Stimulated activated CD8-positive, alpha-beta memory T cell treated with anti-CD3 and anti-CD28 coated beads, Interleukin-4, amount 100 ng/mL, for 4 hours (primary cell): Measurements from ENCODE around the gene GJB1.

Experiments
- DNase-seq, 2 donors: peaks; one replicate each; pipeline ENCODE4 v3.0.0-alpha.2; 2020; ENCODE audit warnings: low read depth in 2 of 2, low spot score in 1 of 2

The GJB1 gene

DNA sequence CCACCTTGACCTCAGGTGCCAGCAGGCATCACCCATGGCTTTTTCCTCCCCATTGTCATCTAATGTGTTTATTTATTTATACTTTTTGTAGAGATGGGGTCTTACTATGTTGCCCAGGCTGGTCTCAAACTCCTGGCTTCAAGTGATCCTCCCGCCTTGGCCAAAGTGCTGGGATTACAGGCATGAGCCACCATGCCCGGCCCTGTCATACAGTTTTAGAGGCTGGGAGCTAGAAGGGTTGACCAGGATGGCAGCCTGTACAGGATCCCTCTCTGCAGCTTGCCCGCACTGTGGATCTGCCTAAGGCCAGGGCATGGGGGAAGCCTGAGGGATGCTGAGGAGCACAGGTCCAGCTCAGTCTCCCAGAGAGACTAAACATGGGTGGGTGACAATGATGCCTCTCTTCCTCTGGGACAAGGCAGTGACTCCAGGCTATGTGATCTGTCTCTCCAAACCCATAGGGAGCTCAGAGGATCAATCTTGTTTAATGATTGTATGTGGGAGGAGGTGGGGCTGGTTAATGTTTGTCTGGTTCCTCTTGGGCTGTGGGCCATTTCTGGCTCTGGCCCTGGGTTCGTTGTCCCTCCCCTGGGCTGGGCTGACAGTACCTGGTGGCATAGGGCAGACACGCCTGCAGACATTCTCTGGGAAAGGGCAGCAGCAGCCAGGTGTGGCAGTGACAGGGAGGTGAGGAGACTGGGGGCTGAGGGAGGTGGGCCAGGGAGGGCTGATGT is 8.3 kb upstream of the GJB1 start:
- DNase-seq, result no peak

DNA sequence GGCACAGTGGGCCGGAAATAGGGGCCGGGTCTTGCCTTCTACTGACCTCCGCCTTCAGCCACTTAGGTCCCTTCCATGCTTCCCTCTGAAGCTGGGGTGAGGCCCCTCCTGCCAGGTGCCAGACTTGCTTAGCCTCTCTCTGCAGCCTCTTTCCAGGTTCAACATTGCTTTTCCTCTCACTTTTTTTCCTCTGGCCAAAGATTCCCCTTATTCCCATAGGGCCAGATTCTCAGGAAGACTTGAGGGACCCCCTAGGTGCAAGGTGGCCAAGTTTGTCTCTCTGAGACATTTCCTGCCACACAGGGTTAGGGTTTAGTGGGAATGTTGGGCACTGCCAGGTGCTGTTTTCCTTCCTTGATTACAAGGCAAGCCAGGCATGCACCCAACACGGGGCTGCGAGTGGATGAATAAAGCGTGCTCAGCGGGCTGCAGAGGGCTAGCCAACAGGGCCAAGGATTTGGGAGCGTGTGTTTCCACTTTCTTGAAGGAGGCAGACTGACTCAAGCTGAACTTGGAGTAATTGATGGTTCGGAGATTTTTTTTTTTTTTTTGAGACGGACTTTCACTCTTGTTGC is 7.6 kb upstream of the GJB1 start:
- no peak for DNase-seq

DNA sequence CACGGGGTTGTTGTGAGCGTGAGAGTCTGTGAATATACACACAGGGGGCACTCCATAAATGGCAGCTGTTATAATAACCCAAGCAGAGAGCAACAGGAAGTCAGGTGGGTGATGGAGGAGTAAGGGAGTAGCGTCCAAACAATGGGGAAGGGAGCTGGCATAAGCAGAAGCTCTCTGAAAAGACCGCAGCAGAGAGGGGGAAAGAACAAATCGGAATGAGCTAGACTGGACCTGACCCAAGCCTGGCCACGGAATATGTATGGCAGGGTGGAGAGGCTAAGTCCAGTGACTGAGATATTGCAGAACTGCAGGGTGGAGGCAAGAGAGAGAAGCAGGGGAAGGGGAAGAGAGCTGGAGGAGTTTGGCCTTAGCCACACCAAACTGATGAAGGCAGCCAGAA is 6.5 kb upstream of the GJB1 start:
- DNase-seq, result no peak

DNA sequence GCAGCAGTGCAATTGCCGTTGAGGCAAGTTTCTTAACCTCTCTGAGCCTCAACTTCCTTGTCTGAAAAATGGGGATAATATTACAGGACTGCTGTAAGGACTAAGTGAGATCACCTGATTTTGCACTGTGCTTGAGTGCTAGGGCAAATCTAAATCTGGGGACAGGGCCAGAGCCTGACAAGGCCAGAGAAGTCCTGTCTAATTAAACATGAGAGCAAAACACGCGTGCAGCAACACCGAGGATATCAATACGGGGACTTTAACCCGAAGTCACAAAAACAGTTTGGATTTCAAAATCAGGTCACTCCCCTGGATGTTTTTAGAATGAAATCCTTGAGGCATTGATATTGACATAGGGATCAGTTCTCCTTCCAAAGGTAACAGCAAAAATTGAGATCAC is 5.7 kb upstream of the GJB1 start:
- no peak for DNase-seq

DNA sequence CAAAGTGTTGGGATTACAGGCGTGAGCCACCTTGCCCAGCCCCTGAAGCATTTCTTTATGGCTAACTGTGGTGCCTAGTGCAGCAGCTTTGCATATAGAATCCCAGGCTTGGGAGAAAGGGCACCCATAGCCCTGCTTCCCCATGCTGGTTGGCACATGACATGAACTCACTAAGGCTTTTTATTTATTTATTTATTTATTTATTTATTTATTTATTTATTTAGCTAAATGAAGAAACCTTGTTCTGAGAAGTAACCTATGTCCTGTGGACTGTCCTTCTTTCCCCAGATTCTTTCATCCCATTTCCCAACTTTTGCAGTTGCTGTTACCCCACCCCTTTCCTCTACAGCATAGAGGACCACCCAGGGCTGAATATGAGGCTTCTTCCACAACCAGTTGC is 1.9 kb upstream of the GJB1 start:
- no peak for DNase-seq

DNA sequence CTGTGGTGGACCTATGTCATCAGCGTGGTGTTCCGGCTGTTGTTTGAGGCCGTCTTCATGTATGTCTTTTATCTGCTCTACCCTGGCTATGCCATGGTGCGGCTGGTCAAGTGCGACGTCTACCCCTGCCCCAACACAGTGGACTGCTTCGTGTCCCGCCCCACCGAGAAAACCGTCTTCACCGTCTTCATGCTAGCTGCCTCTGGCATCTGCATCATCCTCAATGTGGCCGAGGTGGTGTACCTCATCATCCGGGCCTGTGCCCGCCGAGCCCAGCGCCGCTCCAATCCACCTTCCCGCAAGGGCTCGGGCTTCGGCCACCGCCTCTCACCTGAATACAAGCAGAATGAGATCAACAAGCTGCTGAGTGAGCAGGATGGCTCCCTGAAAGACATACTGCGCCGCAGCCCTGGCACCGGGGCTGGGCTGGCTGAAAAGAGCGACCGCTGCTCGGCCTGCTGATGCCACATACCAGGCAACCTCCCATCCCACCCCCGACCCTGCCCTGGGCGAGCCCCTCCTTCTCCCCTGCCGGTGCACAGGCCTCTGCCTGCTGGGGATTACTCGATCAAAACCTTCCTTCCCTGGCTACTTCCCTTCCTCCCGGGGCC is 1.2 kb downstream of the GJB1 start:
- no peak for DNase-seq

DNA sequence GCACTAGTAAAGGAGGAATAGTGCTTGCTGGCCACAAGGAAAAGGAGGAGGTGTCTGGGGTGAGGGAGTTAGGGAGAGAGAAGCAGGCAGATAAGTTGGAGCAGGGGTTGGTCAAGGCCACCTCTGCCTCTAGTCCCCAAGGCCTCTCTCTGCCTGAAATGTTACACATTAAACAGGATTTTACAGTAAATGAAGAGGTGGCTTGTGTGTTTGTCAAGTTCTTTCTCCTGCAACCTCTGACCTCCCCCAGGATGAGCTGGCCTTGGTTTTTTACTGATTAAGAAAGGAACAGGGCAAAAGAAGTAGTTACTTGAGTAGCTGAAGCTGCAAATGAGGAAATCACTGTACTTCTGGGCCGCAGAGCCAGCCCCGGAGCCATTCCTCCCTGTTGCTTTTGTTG is 2.0 kb downstream of the GJB1 start:
- no peak for DNase-seq

DNA sequence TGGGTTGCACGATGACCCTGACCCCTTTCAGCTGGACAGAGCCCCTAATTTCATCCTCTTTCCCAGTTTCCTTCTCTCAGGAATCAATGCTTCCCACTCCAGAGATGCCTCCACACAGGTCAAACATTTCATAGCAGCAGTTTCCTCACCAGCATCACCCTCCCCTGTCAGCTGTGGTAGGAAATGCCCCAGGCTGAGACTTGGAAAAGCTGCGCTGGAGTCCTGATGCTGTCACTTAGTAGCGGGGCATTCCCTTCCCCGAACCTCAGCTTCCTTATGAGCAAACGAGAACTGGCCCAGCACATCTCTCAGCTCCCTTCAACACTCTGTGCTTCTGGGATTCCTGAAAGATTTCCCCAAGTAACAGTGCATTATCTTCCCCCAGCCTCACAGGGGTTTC is 2.7 kb downstream of the GJB1 start:
- no peak for DNase-seq

DNA sequence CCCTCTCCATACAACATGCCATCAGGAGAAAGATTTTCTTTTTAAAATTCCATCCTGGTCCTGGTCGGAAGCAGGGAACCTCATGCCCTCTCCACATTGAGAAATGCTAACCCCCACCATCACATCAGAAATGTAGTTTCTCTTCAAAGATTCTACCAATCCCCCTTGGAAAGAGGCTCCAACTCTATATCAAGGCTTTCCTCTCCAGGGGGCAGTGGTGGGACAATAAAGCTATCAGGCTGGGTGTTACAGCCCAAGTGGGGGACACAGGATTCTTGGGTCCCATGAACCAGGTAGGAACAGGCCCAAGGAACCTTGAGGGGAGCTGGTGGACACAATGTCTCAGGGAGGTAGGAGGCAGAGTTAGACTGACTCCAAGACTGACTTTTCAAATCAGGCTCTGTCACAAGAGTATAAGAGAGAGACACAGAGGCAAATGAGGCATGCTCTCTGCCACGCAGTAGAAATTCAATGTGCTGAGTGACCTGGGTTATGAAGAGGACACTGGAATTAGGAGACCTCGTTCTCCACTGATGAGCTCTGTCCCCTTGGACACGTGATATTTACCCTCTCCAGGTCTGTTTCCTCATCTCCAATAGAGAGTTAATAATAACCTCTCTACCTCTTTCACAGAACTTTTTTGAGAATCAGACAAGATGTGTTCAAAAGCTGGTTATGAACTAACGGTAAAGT is 4.5 kb downstream of the GJB1 start:
- DNase-seq, result no peak

DNA sequence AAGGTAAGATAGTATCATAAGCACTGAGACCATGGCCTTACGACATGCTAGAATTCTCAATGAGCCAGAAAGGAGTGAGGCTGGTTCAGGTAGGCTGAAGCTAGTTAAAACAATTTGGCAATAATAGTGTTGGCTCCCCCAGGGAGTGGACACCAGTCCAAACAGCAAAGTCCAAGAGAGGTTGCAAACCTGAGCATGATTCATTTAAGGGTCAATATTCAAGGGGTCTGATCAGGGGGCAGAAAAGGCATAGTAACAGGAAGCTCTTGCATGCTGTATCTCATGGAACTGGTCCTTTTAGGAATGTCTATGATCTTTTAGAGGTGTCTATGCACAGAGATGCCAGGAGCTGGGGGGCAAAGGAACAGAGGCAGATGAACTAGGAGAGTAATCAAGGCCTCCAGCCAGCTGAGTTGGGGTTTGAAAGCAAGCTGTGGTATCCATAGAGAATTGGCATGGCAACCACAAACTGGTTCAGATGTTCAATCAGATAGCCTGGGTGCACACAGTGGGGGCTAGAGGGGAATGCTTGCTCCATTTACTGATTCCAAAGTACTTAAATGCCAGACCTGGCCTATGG is 5.1 kb downstream of the GJB1 start:
- no peak for DNase-seq

DNA sequence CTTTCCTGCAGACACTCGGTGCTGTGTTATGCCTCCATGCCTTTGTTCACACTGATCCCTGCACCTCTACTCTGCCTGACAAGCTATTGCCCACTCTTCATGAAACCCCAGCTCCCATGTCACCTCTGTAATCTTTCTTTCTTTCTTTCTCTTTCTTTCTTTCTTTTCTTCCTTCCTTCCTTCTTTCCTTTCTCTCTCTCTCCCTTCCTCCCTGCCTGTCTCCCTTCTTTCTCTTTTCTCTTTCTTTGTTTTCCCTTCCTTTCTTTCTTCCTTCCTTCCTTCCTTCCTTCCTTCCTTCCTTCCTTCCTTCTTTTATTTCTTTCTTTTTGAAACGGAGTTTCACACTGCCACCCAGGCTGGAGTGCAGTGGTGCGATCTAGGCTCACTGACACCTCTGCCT is 12.5 kb downstream of the GJB1 start:
- DNase-seq, result no peak

DNA sequence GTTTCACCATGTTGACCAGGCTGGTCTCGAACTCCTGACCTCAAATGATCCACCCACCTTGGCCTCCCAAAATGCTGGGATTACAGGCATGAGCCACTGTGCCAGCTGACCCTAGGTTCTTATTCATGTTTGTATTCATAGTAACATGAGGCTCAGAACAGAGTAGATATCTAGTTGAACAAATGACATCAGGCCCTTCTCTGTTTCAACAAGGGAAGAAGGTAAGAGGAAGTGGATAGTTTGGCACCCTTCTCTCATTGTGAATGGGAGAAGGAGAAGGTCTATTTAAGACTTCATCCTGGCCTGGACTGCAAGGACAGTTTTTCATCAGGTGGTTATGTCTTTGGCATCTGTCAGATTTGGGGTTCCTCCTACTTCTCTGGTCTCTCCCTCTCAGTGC is 13.8 kb downstream of the GJB1 start:
- no peak for DNase-seq

DNA sequence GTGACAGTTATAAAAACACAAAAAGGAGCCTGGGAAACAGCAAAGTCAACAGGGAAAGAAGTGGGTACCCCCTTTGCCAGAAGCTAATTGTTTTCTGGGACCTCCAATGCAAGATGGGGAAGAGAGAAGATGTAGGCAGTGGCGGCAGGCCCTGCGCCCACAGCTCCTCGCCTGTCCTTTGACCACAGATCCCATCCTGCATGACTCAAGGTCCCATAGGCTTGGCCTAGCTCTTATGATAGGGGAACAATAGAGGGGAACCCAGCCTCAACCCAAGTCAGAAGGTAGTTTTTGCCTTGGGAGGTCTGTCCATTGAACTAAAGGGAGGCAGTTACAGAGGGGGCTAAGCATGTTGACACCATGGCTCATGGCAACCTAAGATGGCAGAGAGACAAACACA is 16.8 kb downstream of the GJB1 start:
- DNase-seq, result no peak

DNA sequence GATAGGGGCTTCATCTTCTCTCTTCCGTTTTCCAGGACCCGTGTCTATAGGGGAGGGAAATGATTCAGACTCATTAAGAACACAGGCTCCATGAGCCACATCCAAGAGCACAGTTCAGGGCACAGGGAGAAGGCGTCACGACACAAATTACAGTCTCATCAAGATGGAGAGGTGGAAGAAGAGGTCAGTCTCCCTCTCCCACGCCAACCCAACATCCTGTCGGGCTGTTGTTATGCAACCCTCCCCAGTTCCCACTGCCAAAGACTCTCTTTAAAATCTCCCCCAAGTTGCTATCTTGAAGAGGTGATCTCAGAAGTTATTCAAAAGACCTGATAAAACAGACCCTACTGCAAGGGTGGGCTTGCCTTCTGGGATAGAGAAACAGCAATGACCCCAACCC is 18.3 kb downstream of the GJB1 start:
- DNase-seq, result no peak

DNA sequence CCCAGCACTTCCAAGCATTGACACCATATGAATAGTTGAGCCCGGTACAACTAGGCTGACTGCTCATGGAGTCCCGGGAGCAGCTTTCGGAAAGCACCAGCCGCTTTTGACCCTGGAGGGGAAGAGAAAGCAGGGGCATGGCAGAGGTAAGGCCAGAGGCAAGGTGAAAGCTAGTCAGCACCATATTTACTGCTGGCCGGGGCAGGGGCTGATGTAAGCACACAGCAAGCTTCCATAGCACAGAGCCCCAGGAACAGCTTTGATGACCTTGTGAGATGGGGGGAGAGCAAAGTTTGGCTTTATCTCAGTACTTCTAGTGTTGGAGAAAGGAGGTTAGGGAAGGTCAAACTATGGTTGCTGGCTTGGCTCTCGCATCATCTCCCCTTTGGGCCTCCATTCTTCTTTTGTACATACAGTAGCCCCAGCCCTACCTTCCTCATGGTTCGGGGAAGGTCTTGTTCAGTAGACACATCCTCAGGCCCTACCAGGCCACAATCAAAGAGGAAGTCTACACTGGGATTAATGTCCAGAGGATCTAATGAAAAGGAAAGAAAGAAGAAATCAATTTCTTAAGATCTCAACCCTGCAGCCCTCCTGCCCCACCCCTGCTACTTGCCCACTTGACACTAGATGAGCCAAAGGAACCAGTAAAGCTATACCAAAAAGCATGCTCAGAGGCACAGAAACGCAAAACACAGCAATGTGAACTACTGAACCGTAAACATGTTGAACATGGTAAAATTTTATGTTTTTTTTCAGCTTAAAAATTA is 21.5 kb downstream of the GJB1 start:
- DNase-seq, result no peak

DNA sequence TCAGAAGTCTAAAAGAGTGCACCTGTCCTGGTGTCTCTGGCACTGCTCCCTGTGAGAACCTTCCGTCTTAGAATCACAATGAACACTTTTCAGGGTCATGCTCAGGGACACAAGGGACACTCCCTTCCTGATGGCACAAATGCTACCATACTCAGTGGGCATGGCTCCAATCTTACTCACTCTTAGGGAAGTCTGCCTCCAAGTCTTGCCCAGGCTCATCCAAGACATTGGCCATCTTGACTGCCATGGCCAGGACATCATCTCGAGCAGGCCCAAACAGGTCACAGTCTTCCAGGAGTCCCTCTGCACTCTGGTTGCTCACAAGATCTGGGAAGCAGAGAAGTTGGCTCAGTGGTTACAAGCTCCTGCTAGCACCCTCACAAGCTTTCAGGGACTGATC is 22.1 kb downstream of the GJB1 start:
- no peak for DNase-seq

DNA sequence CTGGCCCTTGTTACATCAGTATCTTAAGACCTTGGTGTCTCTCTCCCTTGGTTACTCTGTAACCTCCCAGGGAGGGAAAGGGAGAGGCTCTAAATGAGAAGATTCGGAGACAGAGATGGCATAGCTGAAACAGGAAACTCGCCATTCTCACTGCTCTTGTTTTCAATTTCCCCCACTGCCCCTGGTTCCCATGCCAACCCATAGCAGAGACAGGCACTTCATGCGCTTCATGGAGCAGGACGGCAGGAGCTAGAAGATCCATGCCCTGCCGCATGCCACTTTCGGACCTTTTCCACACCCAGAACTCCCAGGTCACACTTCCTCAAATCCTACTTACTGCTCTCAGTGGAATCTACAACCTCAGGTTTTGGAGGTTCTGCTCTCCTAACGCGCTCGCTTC is 27.8 kb downstream of the GJB1 start:
- DNase-seq, result no peak

DNA sequence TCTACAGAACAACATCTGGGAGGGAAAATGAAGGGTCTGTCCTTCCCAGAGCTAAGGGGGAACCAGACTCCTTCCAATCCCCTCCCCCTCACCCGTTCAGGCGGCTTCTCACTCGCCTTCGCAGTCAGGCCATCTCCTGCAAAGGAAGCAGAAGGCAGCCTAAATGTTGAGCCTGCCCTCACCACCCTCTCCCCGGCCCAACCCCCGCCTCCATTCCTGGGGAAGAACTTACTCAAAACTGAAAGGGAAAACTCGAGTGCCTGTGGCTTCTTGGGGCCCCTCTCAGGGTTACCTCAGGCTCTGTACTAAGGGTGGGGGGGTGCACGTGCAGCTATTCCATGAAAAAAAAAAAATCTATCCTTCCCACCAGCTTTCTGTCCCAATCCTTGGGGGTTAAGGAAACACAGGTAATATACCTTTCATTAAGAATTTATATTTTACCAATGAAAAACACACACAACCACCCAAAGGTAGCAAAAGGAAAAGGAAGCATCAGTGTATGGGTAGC is 28.5 kb downstream of the GJB1 start:
- DNase-seq, result no peak

DNA sequence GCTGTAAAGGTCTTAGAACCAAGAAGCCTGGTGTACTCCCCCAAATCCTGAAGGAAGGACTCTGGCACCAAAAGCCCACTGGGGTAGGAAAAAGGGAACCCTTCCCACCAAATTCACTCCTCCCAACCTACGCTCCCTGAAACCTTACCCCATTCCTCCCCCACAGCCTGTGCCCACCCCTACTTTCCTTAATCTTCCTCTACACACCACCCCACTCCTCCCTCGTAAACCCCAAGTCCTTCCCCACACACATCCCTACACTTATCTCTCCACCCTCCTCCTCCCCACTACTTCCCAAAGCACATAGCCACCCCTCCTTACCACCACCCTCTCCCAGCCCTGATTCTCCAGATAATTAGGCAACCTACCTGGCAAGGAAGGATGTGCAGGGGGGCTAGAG is 29.2 kb downstream of the GJB1 start:
- no peak for DNase-seq

DNA sequence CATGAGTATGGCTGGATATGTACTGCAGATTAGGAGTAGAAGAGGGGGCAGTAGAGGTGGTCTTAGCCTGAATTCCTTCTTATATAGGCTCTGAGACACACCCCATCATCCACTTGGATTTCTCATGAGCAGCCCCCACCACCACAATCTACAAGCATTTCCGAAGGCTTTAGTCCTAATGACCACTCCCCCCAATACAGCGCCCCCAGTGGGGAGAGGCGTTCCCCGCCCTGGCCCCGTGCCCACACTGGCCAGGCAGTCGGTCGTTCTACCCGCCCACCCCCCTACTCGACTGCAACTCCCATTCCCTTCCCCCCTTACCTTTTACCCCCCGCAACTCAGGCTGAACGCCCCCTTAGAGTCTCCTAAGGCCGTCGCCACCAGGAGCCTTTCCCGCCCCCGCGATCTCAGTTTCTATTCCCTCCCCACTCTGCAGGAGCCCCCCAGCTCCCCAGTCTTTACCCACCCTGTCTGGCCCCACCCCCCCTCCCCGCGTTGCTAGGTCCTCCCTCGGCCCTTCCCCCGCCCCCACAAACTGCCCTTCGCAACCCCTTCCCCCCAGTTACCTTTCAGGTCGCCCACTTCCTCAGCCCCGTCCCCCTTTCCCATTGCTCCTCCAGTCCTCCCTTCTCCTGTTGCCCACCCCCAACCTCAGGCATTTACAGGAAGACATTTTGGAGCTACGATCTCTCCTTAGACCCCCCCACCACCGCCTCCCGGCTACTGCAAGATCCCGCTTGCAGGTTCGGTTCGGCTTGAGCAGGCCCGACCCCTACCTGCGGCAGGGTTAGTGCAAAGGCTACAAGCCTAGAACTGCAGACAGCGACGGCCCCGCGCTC is 30.4 kb downstream of the GJB1 start:
- DNase-seq, result no peak
